HG03045 (cell line): ENCODE measurements around the gene ZFP1.
"Not testable (repeated sequence)": the region's sequence is repeated elsewhere in the genome, so short reads cannot be mapped to it uniquely, and the experiment has no call there.

Experiments used
- ATAC-seq: cut with Tn5 transposase; IDR thresholded peaks from one replicate; pipeline ENCODE4 v1.9.1; 2021; ENCODE audit warnings: mild to moderate bottlenecking, moderate library complexity; ENCODE audit not compliant: unreplicated experiment

ZFP1 gene

GRCh38 chr16:75112734-75113491, 35.4 kb upstream of the ZFP1 start:
- no peak for ATAC-seq

GRCh38 chr16:75113541-75114121, 34.7 kb upstream of the ZFP1 start:
- ATAC-seq: no peak

GRCh38 chr16:75114179-75114945, 34.0 kb upstream of the ZFP1 start:
- ATAC-seq: no peak

DNA sequence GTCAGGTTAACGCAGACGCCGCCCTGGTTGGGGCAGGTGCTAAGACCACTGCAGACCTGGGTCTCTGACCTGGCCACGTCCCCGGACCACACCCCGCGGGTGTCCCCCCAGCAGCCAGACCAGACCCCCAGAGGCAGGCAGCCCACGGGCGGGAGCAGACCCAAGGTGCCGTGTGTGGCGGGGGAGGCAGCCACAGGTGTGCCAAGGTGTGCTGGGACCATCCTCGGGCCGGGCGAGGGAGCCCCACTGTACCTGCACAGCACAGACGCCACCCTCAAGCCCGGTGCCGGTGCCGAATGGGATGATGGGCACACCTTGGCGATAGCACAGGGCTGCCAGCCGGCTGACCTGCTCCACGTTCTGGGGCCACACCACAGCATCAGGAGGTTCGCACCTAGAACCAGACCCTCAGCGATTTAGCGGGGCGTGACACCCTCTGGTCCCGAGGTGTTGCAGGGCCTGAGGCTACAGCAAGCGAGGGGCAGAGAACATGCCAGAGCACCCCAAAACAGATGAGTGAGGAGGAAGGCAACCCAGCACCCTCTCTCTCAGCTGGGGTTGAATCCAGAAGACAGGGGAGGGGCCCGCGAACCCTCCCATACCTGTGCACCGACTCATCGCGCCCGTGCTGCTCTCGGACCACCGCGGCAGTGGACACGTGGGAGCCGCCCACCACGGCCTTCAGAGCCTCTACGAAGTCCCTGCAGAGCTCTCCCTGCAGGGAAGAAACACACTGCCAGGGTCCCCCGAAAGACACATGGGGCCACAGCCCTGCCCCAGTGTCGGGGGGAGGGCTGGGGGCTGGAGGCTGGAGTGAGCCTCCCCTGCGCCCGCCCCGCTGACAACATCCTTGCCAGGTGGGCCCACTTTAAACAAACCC, 33.1 kb upstream of the ZFP1 start:
- no peak for ATAC-seq

DNA sequence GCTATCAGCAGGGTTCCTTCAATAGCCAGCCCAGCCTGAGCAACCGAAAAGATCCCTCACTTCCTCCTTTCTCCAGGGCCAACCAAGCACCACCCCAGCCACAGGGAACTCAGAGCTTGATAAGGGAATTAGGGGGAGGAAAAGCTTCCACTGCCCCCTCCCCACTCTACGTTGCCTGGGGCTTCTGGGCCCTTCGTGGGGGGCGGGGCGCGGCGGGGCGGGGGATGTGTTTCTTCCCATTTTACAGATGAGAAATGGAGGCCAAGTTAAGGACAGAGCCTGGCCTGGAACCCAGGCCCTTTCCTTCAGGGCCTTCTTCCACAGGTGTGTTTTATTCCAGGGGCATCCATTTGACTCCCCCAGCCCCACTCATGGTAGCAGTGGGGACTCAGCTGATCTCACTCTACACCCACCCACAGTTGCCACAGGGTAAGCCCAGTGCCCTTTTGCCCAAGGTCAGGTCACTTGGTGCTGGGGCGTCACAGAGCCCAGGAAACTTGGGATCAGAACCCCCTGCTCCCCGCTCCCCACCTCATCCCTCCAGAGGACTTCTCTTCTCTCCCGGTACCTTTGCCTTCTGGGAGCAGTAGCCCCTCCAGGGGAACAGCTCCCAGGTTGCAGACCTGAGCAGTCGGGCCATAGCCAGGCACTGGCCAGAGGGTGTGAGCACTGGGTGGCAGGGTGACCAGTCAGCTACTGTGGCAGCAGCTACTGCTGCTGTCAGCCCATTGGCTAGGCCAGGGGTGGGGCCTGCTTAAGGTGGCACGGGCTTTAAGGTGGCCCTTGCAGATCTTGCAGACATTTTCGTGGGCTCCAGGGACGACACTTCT, 32.0 kb upstream of the ZFP1 start, which contains the start of gene LDHD:
Gene LDHD, minus strand, starts transcription at position 700 of the 830 bp plus-strand sequence. Its CDS starts 60 bp downstream, at position 640.
- no peak for ATAC-seq

GRCh38 chr16:75116911-75117245, 31.4 kb upstream of the ZFP1 start:
- ATAC-seq: no peak

DNA sequence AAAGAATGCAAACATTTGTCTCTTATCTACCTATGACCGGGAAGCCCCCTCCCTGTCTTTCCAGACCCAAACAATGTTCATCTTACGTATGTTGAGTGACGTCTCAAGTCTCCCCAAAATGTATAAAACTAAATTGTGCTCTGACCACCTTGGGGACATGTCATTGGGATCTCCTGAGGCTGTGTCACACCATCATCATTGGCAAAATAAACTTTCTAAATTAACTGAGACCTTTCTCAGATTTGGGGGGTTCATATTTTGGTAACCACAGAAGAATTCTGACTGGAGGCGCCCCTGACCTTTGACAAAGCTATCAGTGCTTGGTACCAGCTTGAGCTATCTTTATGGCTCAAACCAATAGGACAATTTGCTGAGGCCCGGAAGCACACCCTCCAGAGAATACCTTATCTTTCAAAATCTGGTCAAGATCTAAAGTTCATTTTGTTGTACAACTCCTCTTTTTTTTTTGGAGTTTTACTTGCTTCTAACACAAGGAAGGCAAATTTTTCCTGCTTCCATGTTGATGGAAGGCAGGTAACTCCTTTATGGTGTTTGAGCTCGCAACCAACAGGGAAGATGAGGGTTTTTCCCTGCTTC, 29.3 kb upstream of the ZFP1 start:
- ATAC-seq: no peak

DNA sequence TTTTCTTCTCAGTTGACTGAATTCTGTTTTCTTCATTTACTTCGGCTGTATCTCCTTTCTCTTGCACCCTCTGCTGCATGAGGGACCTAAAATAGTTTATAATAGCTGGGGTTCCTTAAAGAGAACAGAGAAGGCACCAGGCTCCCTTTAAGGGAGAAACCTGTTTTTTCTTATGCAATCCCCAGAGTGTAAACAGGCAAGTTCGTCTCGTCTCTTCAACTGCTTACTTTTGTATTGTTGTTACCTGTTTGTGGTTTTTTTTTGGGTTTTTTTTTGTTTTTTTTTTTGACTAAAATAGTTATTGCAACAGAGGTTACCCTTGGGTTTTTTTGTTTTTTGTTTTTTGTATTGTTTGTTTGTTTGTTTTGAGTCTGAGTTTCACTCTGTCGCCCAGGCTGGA, 28.1 kb upstream of the ZFP1 start:
- no peak for ATAC-seq

DNA sequence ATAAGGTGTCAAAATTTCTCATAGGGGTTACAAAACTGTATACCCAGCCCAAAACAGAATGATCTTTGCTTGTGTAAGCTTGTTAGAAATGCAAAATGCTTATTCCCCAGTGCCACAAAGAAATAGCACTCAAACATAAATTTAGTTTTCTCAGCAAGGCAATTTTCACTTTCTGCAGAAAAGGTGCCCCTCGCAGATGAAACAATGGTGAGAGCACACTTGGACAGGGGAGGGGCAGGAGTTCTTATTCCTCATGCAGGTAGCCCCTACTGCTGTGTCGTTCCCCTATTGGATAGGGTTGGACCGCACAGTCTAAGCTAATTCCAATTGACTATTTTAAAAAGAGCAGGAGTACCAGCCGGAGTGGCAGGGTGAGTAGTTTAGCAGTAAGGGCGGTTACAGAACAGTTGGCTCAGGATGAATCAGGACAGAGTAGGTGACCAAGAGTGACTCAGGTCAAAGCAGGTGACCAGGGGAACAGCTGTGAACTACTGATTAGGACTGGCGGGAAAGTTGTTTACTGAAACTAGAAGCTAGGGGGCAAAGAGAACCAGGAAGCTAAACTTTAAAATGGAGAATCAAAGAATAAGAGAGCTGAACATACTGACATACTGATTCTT, 26.3 kb upstream of the ZFP1 start:
- ATAC-seq: no peak

GRCh38 chr16:75122609-75123008, 25.7 kb upstream of the ZFP1 start:
- no peak for ATAC-seq

- no peak for ATAC-seq
These were observed 20.5 kb upstream of the ZFP1 start for GRCh38 chr16:75127713-75128415.

DNA sequence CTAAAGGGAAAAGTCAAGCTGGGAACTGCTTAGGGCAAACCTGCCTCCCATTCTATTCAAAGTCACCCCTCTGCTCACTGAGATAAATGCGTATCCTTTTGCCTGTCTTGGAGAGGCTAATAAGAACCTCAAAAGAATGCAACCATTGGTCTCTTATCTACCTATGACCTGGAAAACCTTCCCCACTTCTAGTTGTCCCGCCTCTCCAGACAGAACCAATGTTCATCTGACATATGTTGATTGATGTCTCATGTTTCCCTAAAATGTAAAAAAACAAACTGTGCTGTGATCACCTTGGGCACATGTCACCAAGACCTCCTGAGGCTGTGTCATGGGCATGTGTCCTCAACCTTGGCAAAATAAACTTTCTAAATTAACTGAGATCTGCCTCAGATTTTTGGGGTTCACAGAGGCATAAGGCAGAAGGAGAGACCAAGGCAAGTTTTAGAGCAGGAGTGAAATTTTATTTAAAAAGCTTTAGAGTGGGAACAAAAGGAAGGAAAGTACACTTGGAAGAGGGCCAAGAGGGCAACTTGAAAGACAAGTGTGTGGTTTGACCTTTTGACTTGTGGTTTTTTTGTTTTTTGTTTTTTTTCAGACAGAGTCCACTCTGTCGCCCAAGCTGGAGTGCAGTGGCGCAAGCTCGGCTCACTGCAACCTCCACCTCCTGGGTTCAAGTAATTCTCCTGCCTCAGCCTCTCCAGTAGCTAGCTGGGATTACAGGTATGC, 18.7 kb upstream of the ZFP1 start:
- ATAC-seq: not testable (repeated sequence)

GRCh38 chr16:75130150-75130771, 18.1 kb upstream of the ZFP1 start:
- ATAC-seq: no peak

GRCh38 chr16:75131081-75131480, 17.2 kb upstream of the ZFP1 start:
- ATAC-seq: no peak

DNA sequence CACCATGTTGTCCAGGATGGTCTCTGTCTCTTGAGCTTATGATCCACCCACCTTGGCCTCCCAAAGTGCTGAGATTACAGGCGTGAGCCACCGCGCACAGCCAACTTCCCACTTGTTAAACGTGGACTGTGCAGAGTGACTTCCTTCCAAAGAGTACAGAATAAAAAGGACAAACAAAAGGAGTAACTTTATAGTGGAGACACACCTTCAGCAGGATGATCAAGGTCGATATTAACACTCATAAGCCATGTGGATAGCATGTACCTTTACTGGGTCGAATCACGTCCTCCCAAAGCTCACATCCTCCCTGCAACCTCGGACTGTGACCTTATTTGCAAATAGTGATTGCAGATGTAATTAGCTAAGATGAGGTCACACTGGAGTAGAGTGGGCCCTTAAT, 10.1 kb upstream of the ZFP1 start:
- ATAC-seq: no peak

DNA sequence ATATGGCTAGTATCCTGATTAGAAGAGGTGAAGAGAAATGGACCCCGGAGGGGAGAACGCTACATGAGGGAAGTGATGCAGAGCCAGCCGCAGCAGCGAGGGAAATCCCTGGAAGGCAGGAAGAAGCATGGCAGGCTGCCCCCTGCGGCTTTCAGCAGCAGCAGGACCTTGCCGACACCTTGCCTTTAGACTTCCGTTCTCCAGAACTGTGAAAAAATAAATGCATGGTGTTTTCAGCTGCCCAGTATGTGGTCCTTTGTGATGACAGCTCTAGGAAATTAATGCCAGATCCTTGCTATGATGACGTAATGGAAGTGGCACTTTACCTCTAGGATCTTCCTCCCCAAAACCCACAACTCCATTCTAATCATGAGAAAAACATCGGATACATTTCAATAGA, 9.7 kb upstream of the ZFP1 start:
- no peak for ATAC-seq

- ATAC-seq: no peak
These were observed 8.8 kb upstream of the ZFP1 start for GRCh38 chr16:75139498-75139897.

DNA sequence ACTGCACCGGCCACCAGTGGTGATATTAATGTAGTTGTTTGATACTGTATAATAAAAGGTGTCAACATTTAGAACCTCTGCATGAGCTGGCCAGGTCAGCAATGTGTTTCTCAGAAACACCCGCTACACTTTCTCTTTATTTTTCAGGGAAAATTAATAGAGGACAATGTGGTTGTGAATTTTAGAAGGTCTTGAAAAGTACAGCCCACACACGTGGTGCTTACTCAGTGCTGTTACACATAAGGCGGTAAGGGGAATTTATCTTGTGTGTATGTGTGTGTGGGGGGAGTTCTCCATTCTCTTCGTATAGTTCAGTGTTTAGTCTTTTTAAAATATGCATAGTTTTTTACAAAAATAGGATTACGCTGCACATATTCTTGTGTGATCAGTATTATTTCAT, 4.4 kb upstream of the ZFP1 start:
- ATAC-seq: no peak
